ENCODE measurements around the gene CTSL. TPM values are rescaled to one million over a fixed set of nuclear protein-coding genes. Genes with fewer than 3 reads are reported as not detected.

The CTSL gene
- total RNA-seq, 4 donors from 2014 or later: 71.4 to 387 (median 94.5) TPM

DNA sequence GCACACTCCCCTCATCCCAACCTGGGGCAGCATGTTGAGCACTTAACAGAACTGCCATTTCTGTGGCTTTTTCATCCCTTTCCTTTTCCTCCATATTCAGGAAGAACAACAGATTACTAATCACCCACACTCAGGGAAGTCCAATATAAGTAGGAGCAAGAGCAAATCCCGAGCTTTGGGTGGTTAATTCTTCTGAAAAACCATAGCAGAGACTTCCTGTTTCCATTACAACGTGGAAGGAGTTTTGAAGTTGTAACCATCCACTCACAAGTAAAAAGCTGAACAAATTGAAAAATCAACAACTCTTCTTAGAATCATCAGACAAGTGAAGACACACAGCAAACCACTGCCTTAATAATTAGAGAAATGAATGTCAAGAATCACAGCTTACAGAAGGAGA, 8.2 kb downstream of the CTSL start:
- Histone ChIP-seq H3K4me1 (peaks cover 3 to 18% (median 10%) of the 10 kb centered on the region in 4 donors), H3K4me3 (no peak overlapping the region), H3K9me3 (no peaks in the 10 kb centered on the region), H3K36me3 (peaks cover 16 to 37% (median 28%) of the 10 kb centered on the region in 4 donors), H3K27me3 (peaks cover 0 to 5% (median 0%) of the 10 kb centered on the region in 4 donors), H3K27ac (replicated peaks in 1 of 4) (no peak overlapping the region)
- intact Hi-C loops (cut with DNase I): no loop called here
- no peak for TF ChIP-seq POLR2AphosphoS5 (IDR thresholded peaks at IDR 0.05)
- no peak for TF ChIP-seq EP300 (IDR thresholded peaks at IDR 0.05)
- TF ChIP-seq CTCF (IDR thresholded peaks at IDR 0.05): no peak
- no peak for TF ChIP-seq POLR2A (IDR thresholded peaks at IDR 0.05; ENCODE audit: low read depth)
- DNase-seq (ENCODE audit: extremely low spot score): no peak
- 67% methylated on average over 2 of the region's 2 CpGs for WGBS

DNA sequence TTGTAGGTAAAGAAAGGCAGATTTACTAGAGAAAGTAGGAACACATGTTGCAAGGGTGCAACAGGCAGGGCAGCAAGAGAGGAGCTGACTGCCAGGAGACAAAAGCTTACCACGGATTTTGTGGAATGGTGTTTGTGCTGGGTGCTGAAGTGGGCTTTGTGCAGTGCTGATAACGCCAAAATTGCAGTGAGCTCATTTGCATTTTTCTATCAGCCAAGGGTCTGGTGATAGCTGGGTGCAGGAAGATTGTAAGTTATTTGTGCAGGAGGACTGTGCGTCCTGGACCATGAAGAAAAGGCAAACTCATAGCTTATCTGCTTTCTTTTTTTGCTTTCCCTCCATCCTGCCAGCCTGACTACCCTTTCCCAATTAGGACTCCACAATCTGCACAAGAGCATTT, 13.6 kb downstream of the CTSL start:
- Histone ChIP-seq H3K4me3 (no peak overlapping the region), H3K36me3 (no peaks in the 10 kb centered on the region), H3K4me1 (no peaks in the 10 kb centered on the region), H3K27me3 (peaks cover 0 to 20% (median 0%) of the 10 kb centered on the region in 4 donors), H3K9me3 (peaks cover 0 to 12% (median 6%) of the 10 kb centered on the region in 4 donors), H3K27ac (replicated peaks in 1 of 4) (no peak overlapping the region)
- intact Hi-C loops (cut with DNase I): no loop called here
- TF ChIP-seq POLR2AphosphoS5 (IDR thresholded peaks at IDR 0.05): no peak
- no peak for TF ChIP-seq EP300 (IDR thresholded peaks at IDR 0.05)
- DNase-seq (ENCODE audit: extremely low spot score): no peak
- 84% methylated on average over 3 of the region's 3 CpGs for WGBS

- Histone ChIP-seq H3K4me3 (no peak overlapping the region), H3K27ac (replicated peaks in 1 of 4) (no peak overlapping the region), H3K4me1 (no peaks in the 10 kb centered on the region), H3K36me3 (no peaks in the 10 kb centered on the region), H3K9me3 (peaks cover 0 to 12% (median 6%) of the 10 kb centered on the region in 4 donors), H3K27me3 (peaks cover 0 to 20% (median 0%) of the 10 kb centered on the region in 4 donors)
- no peak for DNase-seq (ENCODE audit: extremely low spot score)
- WGBS: 70% methylated on average over 3 of the region's 3 CpGs
- TF ChIP-seq POLR2AphosphoS5 (IDR thresholded peaks at IDR 0.05) (no peak), EP300 (IDR thresholded peaks at IDR 0.05) (no peak), POLR2A (IDR thresholded peaks at IDR 0.05; ENCODE audit: low read depth) (no peak), CTCF (IDR thresholded peaks at IDR 0.05) (no peak)
- intact Hi-C loops (cut with DNase I): no loop called here
Measured at GRCh38 chr9:87740209-87740608, 14.3 kb downstream of the CTSL start.

DNA sequence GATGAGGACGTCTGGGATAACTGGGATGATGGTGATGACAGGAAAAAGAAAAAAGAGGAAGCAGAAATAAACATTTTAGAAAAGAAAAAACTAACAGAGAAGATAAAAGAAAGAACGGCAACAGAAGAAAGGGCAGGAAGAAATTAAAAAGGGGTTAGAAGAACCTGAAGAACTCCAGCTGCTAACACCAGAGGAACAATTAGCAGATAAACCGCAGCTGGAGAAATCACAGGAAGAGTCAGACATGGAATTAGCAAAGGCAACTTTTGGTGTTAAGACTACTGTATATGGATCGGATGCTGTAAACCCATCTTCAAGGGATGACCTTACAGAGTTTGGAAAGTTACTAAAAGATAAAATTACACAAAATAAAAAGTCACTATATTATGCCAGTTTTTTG, 15.4 kb downstream of the CTSL start:
- 28% methylated on average over 4 of the region's 4 CpGs for WGBS
- Histone ChIP-seq H3K4me3 (no peak overlapping the region), H3K27ac (replicated peaks in 1 of 4) (no peak overlapping the region), H3K36me3 (no peaks in the 10 kb centered on the region), H3K27me3 (peaks cover 0 to 15% (median 0%) of the 10 kb centered on the region in 4 donors), H3K9me3 (peaks cover 0 to 12% (median 6%) of the 10 kb centered on the region in 4 donors), H3K4me1 (no peaks in the 10 kb centered on the region)
- DNase-seq (ENCODE audit: extremely low spot score): no peak
- TF ChIP-seq EP300 (IDR thresholded peaks at IDR 0.05) (no peak), POLR2AphosphoS5 (IDR thresholded peaks at IDR 0.05) (no peak), POLR2A (IDR thresholded peaks at IDR 0.05; ENCODE audit: low read depth) (no peak), CTCF (IDR thresholded peaks at IDR 0.05) (no peak)
- intact Hi-C loops (cut with DNase I): no loop called here

DNA sequence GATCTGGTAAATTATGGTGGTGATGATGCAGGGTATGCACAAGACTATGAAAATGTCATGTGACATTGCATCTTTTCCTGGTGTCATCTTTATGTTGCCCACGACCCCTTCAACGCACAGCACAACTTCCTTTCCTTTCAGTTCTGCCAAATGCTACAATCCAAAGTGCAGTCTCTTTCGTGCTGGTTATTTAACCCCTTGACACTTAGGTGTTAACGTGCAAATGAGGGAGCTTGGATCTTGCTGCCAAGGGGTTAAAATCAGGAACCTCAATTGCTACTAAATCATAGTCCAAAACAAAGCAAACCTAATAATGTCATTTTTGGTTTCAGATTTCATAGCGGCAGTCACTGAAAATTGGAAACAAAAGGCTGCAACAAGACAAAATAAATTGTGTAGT, 16.0 kb downstream of the CTSL start:
- Histone ChIP-seq H3K36me3 (no peaks in the 10 kb centered on the region), H3K27ac (replicated peaks in 1 of 4) (no peak overlapping the region), H3K9me3 (peaks cover 0 to 12% (median 6%) of the 10 kb centered on the region in 4 donors), H3K4me1 (no peaks in the 10 kb centered on the region), H3K27me3 (peaks cover 0 to 15% (median 0%) of the 10 kb centered on the region in 4 donors), H3K4me3 (no peak overlapping the region)
- no peak for TF ChIP-seq EP300 (IDR thresholded peaks at IDR 0.05)
- TF ChIP-seq POLR2A (IDR thresholded peaks at IDR 0.05; ENCODE audit: low read depth): no peak
- TF ChIP-seq POLR2AphosphoS5 (IDR thresholded peaks at IDR 0.05): no peak
- no peak for DNase-seq (ENCODE audit: extremely low spot score)
- intact Hi-C loops (cut with DNase I): no loop called here
- 18% methylated on average over 5 of the region's 5 CpGs for WGBS

All from esophagus muscularis mucosa (tissue), 4 donors.